HFFc6 (cell line): Measurements from ENCODE around the gene CPNE2. TPM values are rescaled to one million over a fixed set of nuclear protein-coding genes. Genes with fewer than 3 reads are reported as not detected.

Experiments
- DNase-seq: peaks from one replicate; pipeline ENCODE4 v3.0.0-alpha.2; 2018
- H3K27ac Mint-ChIP-seq: 2 replicates; pipeline ENCODE4 v1.8.0; 2020; ENCODE audit warnings: mild to moderate bottlenecking, mixed read lengths
- H3K27me3 Mint-ChIP-seq: 2 replicates; pipeline ENCODE4 v1.8.0; 2021; ENCODE audit warnings: mild to moderate bottlenecking, moderate library complexity, mixed read lengths; ENCODE audit not compliant: insufficient read depth
- H3K36me3 Mint-ChIP-seq: 2 replicates; pipeline ENCODE4 v1.8.0; 2021; ENCODE audit warnings: low read depth, mixed read lengths
- H3K4me1 Mint-ChIP-seq: 2 replicates; pipeline ENCODE4 v1.8.0; 2020; ENCODE audit warnings: low read depth, mixed read lengths
- H3K4me3 Mint-ChIP-seq: 2 replicates; pipeline ENCODE4 v1.8.0; 2020; ENCODE audit warnings: mild to moderate bottlenecking, moderate library complexity, mixed read lengths
- H3K9me3 Mint-ChIP-seq: 2 replicates; pipeline ENCODE4 v1.8.0; 2020; ENCODE audit warnings: mild to moderate bottlenecking, mixed read lengths
- CTCF ChIP-seq: fragments of 200-600 bp; sonication (generic); IDR thresholded peaks from 2 replicates; pipeline ENCODE4 v1.5.0; 2021; ENCODE audit warnings: antibody characterized with exemption, mild to moderate bottlenecking
- total RNA-seq, 6 experiments: library from RNA; stranded (reverse); fragmentation: NEBNext Ultra II Directional; extraction: Animal tissue kit (Norgen Biotek cat#: 25700); gene quantifications; 2 replicates in 1 of 6; 3 replicates in 5 of 6; pipeline ENCODE4 v1.2.3, GENCODE V29; 2021

Gene CPNE2
- total RNA-seq, 6 experiments from 2014 or later, result 13.0 to 29.6 (median 23.3) TPM

- H3K27ac Mint-ChIP-seq, result no peak overlapping the region
- no peaks in the 10 kb centered on the region for H3K9me3 Mint-ChIP-seq
- peaks cover 9% of the 10 kb centered on the region for H3K27me3 Mint-ChIP-seq
- peaks cover 20% of the 10 kb centered on the region for H3K4me1 Mint-ChIP-seq
- DNase-seq, result no peak
- H3K4me3 Mint-ChIP-seq, result no peak overlapping the region
- no peak for TF ChIP-seq CTCF
- no peaks in the 10 kb centered on the region for H3K36me3 Mint-ChIP-seq
Observed at GRCh38 chr16:57087003-57087402, 5.4 kb upstream of the CPNE2 start.

GRCh38 chr16:57089406-57089805 lies 3.0 kb upstream of the CPNE2 start:
- H3K9me3 Mint-ChIP-seq, result no peaks in the 10 kb centered on the region
- H3K4me3 Mint-ChIP-seq, result no peak overlapping the region
- H3K27ac Mint-ChIP-seq, result no peak overlapping the region
- peaks cover 13% of the 10 kb centered on the region for H3K4me1 Mint-ChIP-seq
- no peak for TF ChIP-seq CTCF
- no peaks in the 10 kb centered on the region for H3K36me3 Mint-ChIP-seq
- DNase-seq, result no peak
- H3K27me3 Mint-ChIP-seq, result peaks cover 9% of the 10 kb centered on the region

- H3K36me3 Mint-ChIP-seq, result no peaks in the 10 kb centered on the region
- peaks cover 12% of the 10 kb centered on the region for H3K4me1 Mint-ChIP-seq
- no peak for TF ChIP-seq CTCF
- peak overlapping the region; percentile 87 for H3K4me3 Mint-ChIP-seq
- H3K9me3 Mint-ChIP-seq, result no peaks in the 10 kb centered on the region
- peak overlapping the region; percentile 67 for H3K27ac Mint-ChIP-seq
- H3K27me3 Mint-ChIP-seq, result peaks cover 9% of the 10 kb centered on the region
- peak; percentile 43 for DNase-seq
Observed at GRCh38 chr16:57091200-57091974, 996 bp upstream of the CPNE2 start.

- Mint-ChIP-seq H3K4me1 (peaks cover 12% of the 10 kb centered on the region), H3K27ac (peak overlapping the region; percentile 56; the same call in 1 of the 2 replicates), H3K27me3 (no peaks in the 10 kb centered on the region; the same call in none of the 2 replicates), H3K36me3 (no peaks in the 10 kb centered on the region), H3K9me3 (no peaks in the 10 kb centered on the region), H3K4me3 (peak overlapping the region; percentile 85)
- peak; percentile 87 for TF ChIP-seq CTCF
- DNase-seq, result no peak
Observed at GRCh38 chr16:57092786-57093411, 516 bp downstream of the CPNE2 start.

GRCh38 chr16:57093666-57094564 lies 1.5 kb downstream of the CPNE2 start:
- peak overlapping the region; percentile 56; the same call in 1 of the 2 replicates for H3K27ac Mint-ChIP-seq
- H3K4me3 Mint-ChIP-seq, result peak overlapping the region; percentile 85
- no peaks in the 10 kb centered on the region for H3K36me3 Mint-ChIP-seq
- no peak for TF ChIP-seq CTCF
- peaks cover 12% of the 10 kb centered on the region for H3K4me1 Mint-ChIP-seq
- no peak for DNase-seq
- H3K9me3 Mint-ChIP-seq, result no peaks in the 10 kb centered on the region
- H3K27me3 Mint-ChIP-seq, result no peaks in the 10 kb centered on the region; the same call in none of the 2 replicates
